Ishikawa (cell line): ENCODE data around the gene SLC25A34.

ENCODE experiments used
- CEBPB ChIP-seq: IDR thresholded peaks from 2 replicates; pipeline ENCODE4 v1.6.1; 2012
- CREB1 ChIP-seq: IDR thresholded peaks from 2 replicates; pipeline ENCODE4 v1.6.1; 2012; ENCODE audit warnings: low read depth
- EGR1 ChIP-seq: IDR thresholded peaks from 2 replicates; pipeline ENCODE4 v1.6.1; 2012
- EP300 ChIP-seq: IDR thresholded peaks from 2 replicates; pipeline ENCODE4 v1.6.1; 2012; ENCODE audit warnings: borderline replicate concordance
- FOXM1 ChIP-seq: IDR thresholded peaks from 2 replicates; pipeline ENCODE4 v1.6.1; 2012; ENCODE audit warnings: low read depth, borderline replicate concordance
- MAX ChIP-seq: IDR thresholded peaks from 2 replicates; pipeline ENCODE4 v1.6.1; 2012
- RAD21 ChIP-seq: IDR thresholded peaks from 2 replicates; pipeline ENCODE4 v1.6.1; 2012; ENCODE audit warnings: low read depth
- REST ChIP-seq: IDR thresholded peaks from 2 replicates; pipeline ENCODE4 v1.6.1; 2012; ENCODE audit warnings: low read depth, mild to moderate bottlenecking
- TAF1 ChIP-seq: IDR thresholded peaks from 2 replicates; pipeline ENCODE4 v1.6.1; 2012; ENCODE audit warnings: low read depth, mild to moderate bottlenecking
- USF1 ChIP-seq: IDR thresholded peaks from 2 replicates; pipeline ENCODE4 v1.6.1; 2012
- YY1 ChIP-seq: IDR thresholded peaks from 2 replicates; pipeline ENCODE4 v1.6.1; 2012; ENCODE audit warnings: low read depth
- ZBTB7A ChIP-seq: IDR thresholded peaks from 2 replicates; pipeline ENCODE4 v1.6.1; 2012; ENCODE audit warnings: low read depth

GRCh38 chr1:15726508-15726907 lies 9.6 kb upstream of the SLC25A34 start:
- TF ChIP-seq CEBPB, result no peak
- TF ChIP-seq CREB1, result no peak
- TF ChIP-seq MAX, result no peak
- TF ChIP-seq RAD21, result no peak
- TF ChIP-seq REST, result no peak
- no peak for TF ChIP-seq TAF1
- no peak for TF ChIP-seq FOXM1
- TF ChIP-seq EGR1, result no peak
- TF ChIP-seq YY1, result no peak
- no peak for TF ChIP-seq EP300
- no peak for TF ChIP-seq ZBTB7A
- TF ChIP-seq USF1, result no peak
